OCI-LY7 (cell line): Measurements from ENCODE around the gene CHST10. TPM values are rescaled to one million over a fixed set of nuclear protein-coding genes. Genes with fewer than 3 reads are reported as not detected.

Source experiments
- BruUV-seq: library from RNA; stranded (reverse); fragments of 400-500 nt; replicated peaks from 2 replicates; lab custom pipeline; 2021; lab: Mats Ljungman, UMichigan
- CTCF ChIA-PET: fragments of 300-600 bp; sonication (Branson Sonifier 250); formaldehyde crosslinking; loops from one replicate; lab custom pipeline; 2022; ENCODE audit warnings: antibody characterized with exemption; ENCODE audit not compliant: unreplicated experiment; lab: Charles Lee
- POLR2A ChIA-PET: fragments of 300-600 bp; sonication (Branson Sonifier 250); formaldehyde crosslinking; loops from one replicate; lab custom pipeline; 2022; ENCODE audit warnings: antibody characterized with exemption; lab: Charles Lee
- DNase-seq: peaks from one replicate; pipeline ENCODE4 v3.0.0-alpha.2; 2015; ENCODE audit warnings: low spot score
- H2AFZ ChIP-seq: fragments of 200-600 bp; sonication (generic), shearing (Covaris generic); 2 replicates; pipeline ENCODE4 v1.6.1; 2014; ENCODE audit warnings: mild to moderate bottlenecking, antibody characterized with exemption, low read length, moderate library complexity
- H3K27ac ChIP-seq: fragments of 200-600 bp; sonication (generic); 2 replicates; pipeline ENCODE4 v1.5.1; 2014; ENCODE audit warnings: mixed run types, low read depth, mild to moderate bottlenecking, moderate library complexity, low read length, inconsistent platforms; ENCODE audit not compliant: poor library complexity, severe bottlenecking
- H3K36me3 ChIP-seq: fragments of 200-600 bp; sonication (generic); 2 replicates; pipeline ENCODE4 v1.6.1; 2014; ENCODE audit warnings: mild to moderate bottlenecking, antibody characterized with exemption, low read length, moderate library complexity, mixed read lengths; ENCODE audit not compliant: insufficient read depth
- H3K4me1 ChIP-seq: fragments of 200-600 bp; sonication (generic); 2 replicates; pipeline ENCODE4 v1.5.1; 2014; ENCODE audit warnings: mild to moderate bottlenecking, low read length; ENCODE audit not compliant: insufficient read depth, poor library complexity, severe bottlenecking
- H3K4me2 ChIP-seq: fragments of 200-600 bp; sonication (generic); 2 replicates; pipeline ENCODE4 v1.6.1; 2014; ENCODE audit warnings: mild to moderate bottlenecking, low read length
- H3K4me3 ChIP-seq: fragments of 200-600 bp; sonication (generic); 2 replicates; pipeline ENCODE4 v1.5.1; 2014; ENCODE audit warnings: mild to moderate bottlenecking, low read depth, low read length; ENCODE audit not compliant: poor library complexity, severe bottlenecking
- H3K79me2 ChIP-seq: fragments of 200-600 bp; sonication (generic); 2 replicates; pipeline ENCODE4 v1.6.1; 2016; ENCODE audit warnings: low read depth, mild to moderate bottlenecking, low read length, moderate library complexity, mixed read lengths; ENCODE audit not compliant: insufficient read depth
- H3K9me2 ChIP-seq: fragments of 200-600 bp; sonication (generic); 2 replicates; pipeline ENCODE4 v1.6.1; 2016; ENCODE audit warnings: mild to moderate bottlenecking, low read length, mixed read lengths; ENCODE audit not compliant: insufficient read depth
- H3K9me3 ChIP-seq: fragments of 200-600 bp; sonication (generic); 2 replicates; pipeline ENCODE4 v1.6.1; 2014; ENCODE audit warnings: mild to moderate bottlenecking, mixed run types, low read length, mixed read lengths
- H4K20me1 ChIP-seq: fragments of 200-600 bp; sonication (generic); 2 replicates; pipeline ENCODE4 v1.6.1; 2014; ENCODE audit warnings: mild to moderate bottlenecking, antibody characterized with exemption, low read length, moderate library complexity, mixed read lengths; ENCODE audit not compliant: insufficient read depth
- EZH2phosphoT487 ChIP-seq: fragments of 200-600 bp; sonication (generic); IDR thresholded peaks from 2 replicates; pipeline ENCODE4 v1.6.1; 2018; ENCODE audit warnings: low read depth, borderline replicate concordance, mild to moderate bottlenecking, mixed run types, antibody characterized with exemption, low read length, moderate library complexity, mixed read lengths
- intact Hi-C: fragments of 100-400 bp; cut with micrococcal nuclease; formaldehyde crosslinking; loops from one replicate; pipeline ENCODE4 v1.10.0; 2022; ENCODE audit not compliant: unreplicated experiment
- total RNA-seq, 2 experiments: library from RNA; depleted of rRNA in 1 of 2; stranded (reverse); fragments of >200 nt in 1 of 2; shearing (Covaris generic) in 1 of 2; gene quantifications; 2 replicates each; pipeline ENCODE4 v1.2.3, GENCODE V29; 2014 to 2022
- TF ChIP-seq, protein P1 (sequence below): fragments of 200-600 bp; sonication (generic); conservative IDR thresholded peaks from 2 replicates; pipeline ENCODE4 v1.5.1; 2014; ENCODE audit warnings: mild to moderate bottlenecking, antibody characterized with exemption, low read length, moderate library complexity, mixed read lengths

Gene CHST10
- total RNA-seq, 2 experiments from 2014 or later: 15.0 to 19.1 TPM

DNA sequence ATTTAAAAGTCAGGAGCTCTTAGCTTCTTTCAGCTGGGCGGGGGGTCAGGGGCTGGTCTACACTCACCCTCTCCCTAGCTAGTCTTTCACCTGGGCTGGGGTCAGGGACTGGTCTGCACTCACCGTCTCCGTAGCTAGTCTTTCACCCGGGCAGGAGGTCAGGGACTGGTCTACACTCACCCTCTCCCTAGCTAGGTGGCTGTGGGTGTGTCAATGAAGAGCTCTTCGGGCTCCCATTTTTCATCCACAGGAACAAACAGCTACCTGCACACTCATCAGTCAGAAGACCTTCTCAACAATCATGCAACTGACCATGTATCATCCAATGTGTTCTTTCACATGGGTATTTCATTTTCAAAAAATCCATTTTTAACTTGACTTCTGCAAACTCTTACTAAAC, 8.0 kb downstream of the CHST10 start:
- Histone ChIP-seq H3K27ac (no peak overlapping the region), H4K20me1 (no peaks in the 10 kb centered on the region), H3K4me1 (no peaks in the 10 kb centered on the region), H3K4me3 (no peak overlapping the region), H2AFZ (no peak overlapping the region), H3K4me2 (no peak overlapping the region), H3K9me2 (no peaks in the 10 kb centered on the region), H3K9me3 (no peaks in the 10 kb centered on the region), H3K79me2 (no peaks in the 10 kb centered on the region), H3K36me3 (peaks cover 32% of the 10 kb centered on the region)
- BruUV-seq: no TSS peak
- DNase-seq: no peak
- CTCF ChIA-PET: no interaction called here
- TF ChIP-seq EZH2phosphoT487: no peak
- TF ChIP-seq, protein P1, sequence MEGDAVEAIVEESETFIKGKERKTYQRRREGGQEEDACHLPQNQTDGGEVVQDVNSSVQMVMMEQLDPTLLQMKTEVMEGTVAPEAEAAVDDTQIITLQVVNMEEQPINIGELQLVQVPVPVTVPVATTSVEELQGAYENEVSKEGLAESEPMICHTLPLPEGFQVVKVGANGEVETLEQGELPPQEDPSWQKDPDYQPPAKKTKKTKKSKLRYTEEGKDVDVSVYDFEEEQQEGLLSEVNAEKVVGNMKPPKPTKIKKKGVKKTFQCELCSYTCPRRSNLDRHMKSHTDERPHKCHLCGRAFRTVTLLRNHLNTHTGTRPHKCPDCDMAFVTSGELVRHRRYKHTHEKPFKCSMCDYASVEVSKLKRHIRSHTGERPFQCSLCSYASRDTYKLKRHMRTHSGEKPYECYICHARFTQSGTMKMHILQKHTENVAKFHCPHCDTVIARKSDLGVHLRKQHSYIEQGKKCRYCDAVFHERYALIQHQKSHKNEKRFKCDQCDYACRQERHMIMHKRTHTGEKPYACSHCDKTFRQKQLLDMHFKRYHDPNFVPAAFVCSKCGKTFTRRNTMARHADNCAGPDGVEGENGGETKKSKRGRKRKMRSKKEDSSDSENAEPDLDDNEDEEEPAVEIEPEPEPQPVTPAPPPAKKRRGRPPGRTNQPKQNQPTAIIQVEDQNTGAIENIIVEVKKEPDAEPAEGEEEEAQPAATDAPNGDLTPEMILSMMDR: no peak
- intact Hi-C loops: no loop called here
- POLR2A ChIA-PET: interaction anchor here (0.6 kb wide), 1 partner anchor 69 kb away, joined by 3 read pairs; no protein-coding TSS in a partner anchor

DNA sequence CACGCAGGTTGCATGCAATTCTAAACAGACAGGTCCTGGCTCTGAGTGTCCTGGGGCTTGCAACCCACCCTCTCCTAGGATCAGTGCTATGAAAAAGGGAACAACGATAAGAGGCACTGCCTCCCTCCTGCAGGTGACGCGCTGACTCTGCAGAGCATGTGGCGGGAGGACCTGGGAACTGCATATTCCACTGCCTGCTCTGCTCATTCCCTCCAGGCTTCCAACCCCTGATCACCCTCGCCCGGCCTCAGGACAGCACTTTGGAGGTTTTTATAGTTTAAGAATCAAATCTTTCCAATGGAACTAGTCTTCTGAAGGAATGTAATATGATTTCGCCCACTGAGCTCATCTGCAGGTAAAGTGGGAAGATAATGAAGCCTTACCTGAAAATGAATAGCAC, 8.5 kb downstream of the CHST10 start:
- no peaks in the 10 kb centered on the region for H3K9me3 ChIP-seq
- no peaks in the 10 kb centered on the region for H4K20me1 ChIP-seq
- H2AFZ ChIP-seq: no peak overlapping the region
- no peak overlapping the region for H3K4me3 ChIP-seq
- H3K9me2 ChIP-seq: no peaks in the 10 kb centered on the region
- H3K79me2 ChIP-seq: no peaks in the 10 kb centered on the region
- TF ChIP-seq, protein P1: no peak
- TF ChIP-seq EZH2phosphoT487: no peak
- ChIA-PET CTCF (no interaction called here), POLR2A (interaction anchor here (0.6 kb wide), 1 partner anchor 68 kb away, joined by 3 read pairs; no protein-coding TSS in a partner anchor)
- no peak overlapping the region for H3K27ac ChIP-seq
- H3K4me2 ChIP-seq: no peak overlapping the region
- H3K4me1 ChIP-seq: no peaks in the 10 kb centered on the region
- DNase-seq: no peak
- peaks cover 27% of the 10 kb centered on the region for H3K36me3 ChIP-seq
- intact Hi-C loops: no loop called here
- no TSS peak for BruUV-seq

DNA sequence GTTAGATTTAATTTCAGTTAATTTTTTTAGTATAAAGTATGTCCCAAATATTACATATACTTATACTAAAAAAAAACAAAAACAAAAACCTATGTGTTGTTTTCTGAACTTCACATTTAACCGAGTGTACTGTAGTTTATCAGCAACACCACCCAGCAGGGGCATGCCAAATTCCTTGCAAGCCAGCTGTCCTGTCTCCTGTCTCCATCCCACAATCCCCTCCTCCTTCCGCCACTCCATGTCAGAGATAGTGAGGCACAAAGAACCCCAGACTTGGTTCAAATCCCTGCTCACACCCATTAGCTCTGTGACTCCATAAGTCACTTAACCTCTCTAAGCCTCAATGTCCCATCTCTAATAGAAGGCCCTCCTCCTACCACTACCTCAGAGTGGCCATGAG, 9.4 kb downstream of the CHST10 start:
- no peaks in the 10 kb centered on the region for H3K4me1 ChIP-seq
- TF ChIP-seq, protein P1: no peak
- TF ChIP-seq EZH2phosphoT487: no peak
- no peaks in the 10 kb centered on the region for H3K9me3 ChIP-seq
- H3K4me3 ChIP-seq: no peak overlapping the region
- ChIA-PET POLR2A (no interaction called here), CTCF (no interaction called here)
- BruUV-seq: no TSS peak
- H2AFZ ChIP-seq: no peak overlapping the region
- DNase-seq: no peak
- H4K20me1 ChIP-seq: no peaks in the 10 kb centered on the region
- H3K27ac ChIP-seq: no peak overlapping the region
- no peaks in the 10 kb centered on the region for H3K79me2 ChIP-seq
- H3K9me2 ChIP-seq: no peaks in the 10 kb centered on the region
- H3K36me3 ChIP-seq: peaks cover 18% of the 10 kb centered on the region
- H3K4me2 ChIP-seq: no peak overlapping the region
- intact Hi-C loops: no loop called here
